Smooth muscle cell (in vitro differentiated cells): ENCODE data around the gene ABCC3. TPM values are rescaled to one million over a fixed set of nuclear protein-coding genes. Genes with fewer than 3 reads are reported as not detected.

ENCODE experiments used
- DNase-seq: peaks from one replicate; lab custom pipeline; 2025; ENCODE audit not compliant: unreplicated experiment; lab: John Stamatoyannopoulos, UW
- H2AFZ ChIP-seq: fragments of 200-600 bp; sonication (generic); 2 replicates; pipeline ENCODE4 v1.6.0; 2016; ENCODE audit warnings: antibody characterized with exemption, low read depth, mild to moderate bottlenecking
- H3F3A ChIP-seq: fragments of 200-600 bp; sonication (generic); 2 replicates; pipeline ENCODE4 v1.6.0; 2017; ENCODE audit warnings: antibody characterized with exemption, low read depth
- H3K27ac ChIP-seq: fragments of 200-600 bp; sonication (generic); 2 replicates; pipeline ENCODE4 v1.5.1; 2016; ENCODE audit warnings: low read depth, mild to moderate bottlenecking
- H3K27me3 ChIP-seq: fragments of 200-600 bp; sonication (generic); 2 replicates; pipeline ENCODE4 v1.6.1; 2016; ENCODE audit warnings: low read depth, mild to moderate bottlenecking
- H3K36me3 ChIP-seq: fragments of 200-600 bp; sonication (generic); 2 replicates; pipeline ENCODE4 v1.5.1; 2016; ENCODE audit warnings: low read depth
- H3K4me1 ChIP-seq: fragments of 200-600 bp; sonication (generic); 2 replicates; pipeline ENCODE4 v1.5.1; 2016; ENCODE audit warnings: low read depth
- H3K4me2 ChIP-seq: fragments of 200-600 bp; sonication (generic); 2 replicates; pipeline ENCODE4 v1.6.0; 2016; ENCODE audit warnings: mild to moderate bottlenecking
- H3K4me3 ChIP-seq: fragments of 200-600 bp; sonication (generic); 2 replicates; pipeline ENCODE4 v1.5.1; 2016; ENCODE audit warnings: mild to moderate bottlenecking
- H3K79me2 ChIP-seq: fragments of 200-600 bp; sonication (generic); 2 replicates; pipeline ENCODE4 v1.6.0; 2016; ENCODE audit warnings: low read depth, mild to moderate bottlenecking
- H3K9ac ChIP-seq: fragments of 200-600 bp; sonication (generic); 2 replicates; pipeline ENCODE4 v1.6.0; 2016; ENCODE audit warnings: low read depth
- H3K9me3 ChIP-seq: fragments of 200-600 bp; sonication (generic); replicated peaks from 2 replicates; pipeline ENCODE4 v1.5.1; 2016; ENCODE audit warnings: low read depth
- H4K20me1 ChIP-seq: fragments of 200-600 bp; sonication (generic); 2 replicates; pipeline ENCODE4 v1.6.0; 2016; ENCODE audit warnings: low read depth
- WGBS: methylation state at CpG from one replicate; pipeline ENCODE4 v1.1.7; 2016; ENCODE audit warnings: low lambda C conversion rate; 5-methylcytosine and 5-hydroxymethylcytosine counted together
- polyA plus RNA-seq: library from polyadenylated mRNA; unstranded; fragments of >200 nt; fragmentation: Nextera tagmentation; extraction: Ambion mirVana; gene quantifications from 2 replicates; pipeline ENCODE4 v1.2.1, GENCODE V29; 2016
- total RNA-seq: library from RNA; depleted of rRNA; stranded (reverse); fragments of >200 nt; gene quantifications from 2 replicates; pipeline ENCODE4 v1.2.3, GENCODE V29; 2014
- TF ChIP-seq, protein P1 (sequence below): fragments of 200-600 bp; sonication (generic); IDR thresholded peaks from 2 replicates; pipeline ENCODE4 v1.5.1; 2017; ENCODE audit warnings: borderline replicate concordance, mild to moderate bottlenecking, antibody characterized with exemption; ENCODE audit not compliant: insufficient read depth, poor library complexity, severe bottlenecking

Gene ABCC3
- total and polyA plus RNA-seq, 2 experiments from 2014 or later: 1.3 TPM

DNA sequence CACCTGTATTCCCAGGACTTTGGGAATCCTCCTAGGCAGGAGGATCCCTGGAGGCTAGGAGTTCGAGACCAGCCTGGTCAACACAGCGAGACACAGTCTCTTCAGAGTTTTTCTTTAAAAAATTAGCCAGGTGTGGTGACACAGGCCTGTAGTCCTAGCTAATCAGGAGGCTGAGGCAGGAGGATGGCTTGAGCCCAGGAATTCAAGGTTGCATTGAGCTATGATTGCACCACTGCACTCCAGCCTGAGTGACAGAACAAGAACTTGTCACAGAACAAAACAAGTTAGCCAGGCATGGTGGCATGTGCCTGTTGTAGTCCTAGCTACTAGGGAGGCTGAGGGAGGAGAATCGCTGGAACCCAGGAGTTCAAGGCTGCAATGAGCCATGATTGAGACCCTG, 48.3 kb downstream of the ABCC3 start:
- no peak overlapping the region for H3K27ac ChIP-seq
- H3K4me3 ChIP-seq: no peak overlapping the region
- H3K9ac ChIP-seq: no peak overlapping the region
- 93% methylated on average over 3 of the region's 3 CpGs for WGBS
- no peaks in the 10 kb centered on the region for H3K79me2 ChIP-seq
- no peaks in the 10 kb centered on the region for H4K20me1 ChIP-seq
- H3F3A ChIP-seq: no peaks in the 10 kb centered on the region
- DNase-seq: no peak
- peaks cover 11% of the 10 kb centered on the region for H3K4me1 ChIP-seq
- H3K36me3 ChIP-seq: no peaks in the 10 kb centered on the region
- TF ChIP-seq, protein P1, sequence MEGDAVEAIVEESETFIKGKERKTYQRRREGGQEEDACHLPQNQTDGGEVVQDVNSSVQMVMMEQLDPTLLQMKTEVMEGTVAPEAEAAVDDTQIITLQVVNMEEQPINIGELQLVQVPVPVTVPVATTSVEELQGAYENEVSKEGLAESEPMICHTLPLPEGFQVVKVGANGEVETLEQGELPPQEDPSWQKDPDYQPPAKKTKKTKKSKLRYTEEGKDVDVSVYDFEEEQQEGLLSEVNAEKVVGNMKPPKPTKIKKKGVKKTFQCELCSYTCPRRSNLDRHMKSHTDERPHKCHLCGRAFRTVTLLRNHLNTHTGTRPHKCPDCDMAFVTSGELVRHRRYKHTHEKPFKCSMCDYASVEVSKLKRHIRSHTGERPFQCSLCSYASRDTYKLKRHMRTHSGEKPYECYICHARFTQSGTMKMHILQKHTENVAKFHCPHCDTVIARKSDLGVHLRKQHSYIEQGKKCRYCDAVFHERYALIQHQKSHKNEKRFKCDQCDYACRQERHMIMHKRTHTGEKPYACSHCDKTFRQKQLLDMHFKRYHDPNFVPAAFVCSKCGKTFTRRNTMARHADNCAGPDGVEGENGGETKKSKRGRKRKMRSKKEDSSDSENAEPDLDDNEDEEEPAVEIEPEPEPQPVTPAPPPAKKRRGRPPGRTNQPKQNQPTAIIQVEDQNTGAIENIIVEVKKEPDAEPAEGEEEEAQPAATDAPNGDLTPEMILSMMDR: no peak
- no peaks in the 10 kb centered on the region for H3K27me3 ChIP-seq
- no peak overlapping the region for H2AFZ ChIP-seq
- H3K4me2 ChIP-seq: no peak overlapping the region
- no peaks in the 10 kb centered on the region for H3K9me3 ChIP-seq

DNA sequence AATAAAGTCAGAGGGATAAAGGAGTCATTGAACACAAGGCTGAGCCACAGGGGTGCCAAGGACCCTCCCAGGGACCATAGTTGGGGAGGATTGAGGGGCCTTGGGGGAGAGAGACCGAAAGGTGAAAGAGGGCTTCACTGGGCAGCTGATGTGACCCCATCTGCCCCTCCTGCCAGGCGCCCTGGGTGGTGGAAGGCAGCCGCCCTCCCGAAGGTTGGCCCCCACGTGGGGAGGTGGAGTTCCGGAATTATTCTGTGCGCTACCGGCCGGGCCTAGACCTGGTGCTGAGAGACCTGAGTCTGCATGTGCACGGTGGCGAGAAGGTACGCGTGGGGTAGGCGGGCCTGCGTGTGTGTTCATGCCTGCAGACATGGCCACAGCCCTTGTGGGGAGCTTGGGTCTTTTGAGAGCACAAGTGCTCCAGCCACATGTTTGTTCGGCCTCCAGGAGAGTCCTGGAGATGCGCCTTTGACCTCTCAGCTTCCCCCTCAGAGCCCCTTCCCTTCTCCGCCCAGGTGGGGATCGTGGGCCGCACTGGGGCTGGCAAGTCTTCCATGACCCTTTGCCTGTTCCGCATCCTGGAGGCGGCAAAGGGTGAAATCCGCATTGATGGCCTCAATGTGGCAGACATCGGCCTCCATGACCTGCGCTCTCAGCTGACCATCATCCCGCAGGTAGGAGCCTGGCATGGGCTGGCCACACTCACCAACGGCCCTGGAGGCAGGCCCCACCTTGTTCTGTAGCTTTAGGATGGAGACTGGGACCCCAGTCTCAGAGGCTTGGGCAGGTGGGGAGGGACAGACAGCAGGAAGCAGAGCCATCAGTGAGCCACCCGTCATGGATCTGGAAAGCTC, 49.0 kb downstream of the ABCC3 start:
- TF ChIP-seq, protein P1: no peak
- Histone ChIP-seq H3F3A (no peaks in the 10 kb centered on the region), H3K4me3 (no peak overlapping the region), H3K9ac (no peak overlapping the region), H4K20me1 (no peaks in the 10 kb centered on the region), H3K27ac (no peak overlapping the region), H3K79me2 (no peaks in the 10 kb centered on the region), H2AFZ (no peak overlapping the region), H3K27me3 (no peaks in the 10 kb centered on the region), H3K36me3 (no peaks in the 10 kb centered on the region), H3K9me3 (no peaks in the 10 kb centered on the region), H3K4me1 (peaks cover 11% of the 10 kb centered on the region), H3K4me2 (no peak overlapping the region)
- WGBS: 96% methylated on average over 27 of the region's 28 CpGs
- no peak for DNase-seq

DNA sequence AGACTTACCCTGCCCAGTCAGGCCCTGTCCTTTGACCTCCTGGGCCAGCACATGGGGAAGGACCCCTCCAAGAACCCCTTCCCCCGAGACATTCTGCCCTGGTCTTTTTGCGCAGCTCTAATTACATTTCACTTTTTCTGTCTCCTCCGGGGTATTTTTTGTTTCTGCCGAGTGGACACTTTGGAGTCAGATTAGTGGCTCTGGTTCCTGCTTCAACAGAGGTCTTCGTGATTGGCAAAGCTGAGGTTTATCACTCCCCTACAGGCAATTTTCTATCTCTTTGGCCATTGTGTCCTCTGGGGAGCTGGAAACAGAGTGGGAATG, 49.6 kb downstream of the ABCC3 start:
- 91% methylated on average over 5 of the region's 5 CpGs for WGBS
- Histone ChIP-seq H3K36me3 (no peaks in the 10 kb centered on the region), H3K4me3 (no peak overlapping the region), H3K27ac (no peak overlapping the region), H2AFZ (no peak overlapping the region), H3F3A (no peaks in the 10 kb centered on the region), H3K79me2 (no peaks in the 10 kb centered on the region), H3K9me3 (no peaks in the 10 kb centered on the region), H3K27me3 (no peaks in the 10 kb centered on the region), H3K9ac (no peak overlapping the region), H3K4me1 (peaks cover 14% of the 10 kb centered on the region), H3K4me2 (no peak overlapping the region), H4K20me1 (no peaks in the 10 kb centered on the region)
- TF ChIP-seq, protein P1: no peak
- DNase-seq: no peak

DNA sequence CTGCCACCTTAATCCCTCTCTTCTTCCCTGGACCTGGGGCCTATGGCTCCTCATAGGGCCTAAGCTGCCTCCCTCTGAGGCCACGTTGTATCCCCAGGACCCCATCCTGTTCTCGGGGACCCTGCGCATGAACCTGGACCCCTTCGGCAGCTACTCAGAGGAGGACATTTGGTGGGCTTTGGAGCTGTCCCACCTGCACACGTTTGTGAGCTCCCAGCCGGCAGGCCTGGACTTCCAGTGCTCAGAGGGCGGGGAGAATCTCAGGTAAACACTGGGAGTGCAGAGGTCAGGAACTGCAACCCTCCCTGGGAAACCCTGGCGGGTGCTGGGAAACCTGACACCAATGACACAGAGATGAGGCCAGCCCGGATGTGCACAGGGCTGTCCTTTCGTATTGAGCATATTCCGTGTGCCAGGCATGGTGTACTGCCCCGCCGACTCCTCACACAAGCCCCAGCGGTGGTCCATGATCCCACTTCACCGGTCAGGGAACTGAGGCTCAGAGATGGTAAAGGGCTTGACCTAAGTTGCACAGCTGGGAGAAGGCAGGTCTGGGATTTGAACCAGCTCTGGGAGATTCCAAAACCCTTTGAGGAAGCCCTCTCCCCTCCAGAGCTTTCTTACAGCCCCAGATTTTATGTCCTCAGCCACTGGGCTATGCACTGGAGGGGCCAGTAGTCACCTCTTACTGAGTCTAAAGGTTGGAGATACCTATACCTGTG, 50.1 kb downstream of the ABCC3 start:
- Histone ChIP-seq H3K4me3 (no peak overlapping the region), H3F3A (no peaks in the 10 kb centered on the region), H3K79me2 (no peaks in the 10 kb centered on the region), H2AFZ (no peak overlapping the region), H4K20me1 (no peaks in the 10 kb centered on the region), H3K9ac (no peak overlapping the region), H3K36me3 (no peaks in the 10 kb centered on the region), H3K27ac (no peak overlapping the region), H3K4me2 (no peak overlapping the region), H3K9me3 (no peaks in the 10 kb centered on the region), H3K27me3 (no peaks in the 10 kb centered on the region), H3K4me1 (peaks cover 19% of the 10 kb centered on the region)
- DNase-seq: no peak
- 83% methylated on average over 15 of the region's 15 CpGs for WGBS
- TF ChIP-seq, protein P1: no peak
